ENCODE measurements around the gene INPP5A.
"Not testable (repeated sequence)": the region's sequence is repeated elsewhere in the genome, so short reads cannot be mapped to it uniquely, and the experiment has no call there.

Gene INPP5A

GRCh38 chr10:132537684-132538001, at the start of gene INPP5A:
Gene INPP5A, plus strand, starts transcription at chr10:132537787. Its CDS starts 310 bp downstream, at chr10:132538097.
- DNase-seq = no peak

- DNase-seq = no peak
Observed at GRCh38 chr10:132488231-132488821, 49.3 kb upstream of the INPP5A start.

GRCh38 chr10:132489053-132489703, 48.4 kb upstream of the INPP5A start:
- DNase-seq = no peak

- no peak for DNase-seq
Observed at GRCh38 chr10:132489704-132490534, 47.7 kb upstream of the INPP5A start.

- DNase-seq = not testable (repeated sequence)
Observed at GRCh38 chr10:132491534-132491933, 46.1 kb upstream of the INPP5A start.

GRCh38 chr10:132492323-132493025, 45.1 kb upstream of the INPP5A start:
- DNase-seq = no peak

- no peak for DNase-seq
Observed at GRCh38 chr10:132493246-132493755, 44.3 kb upstream of the INPP5A start.

- no peak for DNase-seq
Observed at GRCh38 chr10:132493756-132494290, 43.8 kb upstream of the INPP5A start.

- DNase-seq = no peak
Observed at GRCh38 chr10:132494866-132495630, 42.5 kb upstream of the INPP5A start.

GRCh38 chr10:132496360-132497062, 41.1 kb upstream of the INPP5A start:
- no peak for DNase-seq

GRCh38 chr10:132497063-132497680, 40.4 kb upstream of the INPP5A start:
- DNase-seq = no peak

- DNase-seq = no peak
Observed at GRCh38 chr10:132497861-132498561, 39.6 kb upstream of the INPP5A start.

- DNase-seq = no peak
Observed at GRCh38 chr10:132498562-132499366, 38.8 kb upstream of the INPP5A start.

GRCh38 chr10:132499367-132499685, 38.3 kb upstream of the INPP5A start:
- no peak for DNase-seq

GRCh38 chr10:132500781-132501415, 36.7 kb upstream of the INPP5A start:
- no peak for DNase-seq

- DNase-seq = no peak
Observed at GRCh38 chr10:132502544-132503300, 34.9 kb upstream of the INPP5A start.

GRCh38 chr10:132503581-132504421, 33.8 kb upstream of the INPP5A start:
- no peak for DNase-seq

Data from NCI-H1105 treated with DMSO at 0.1 percent for 48 hours (cell line).